Fibroblast of pulmonary artery (primary cell): ENCODE data around the gene RNU5D-1.

Source experiments
- DNase-seq: peaks from one replicate; pipeline ENCODE4 v3.0.0-alpha.2; 2010; ENCODE audit warnings: low read depth
- H3K4me3 ChIP-seq: replicated peaks from 2 replicates; pipeline ENCODE4 v1.5.1; 2011; ENCODE audit warnings: low read depth, mild to moderate bottlenecking, control low read depth, low read length, moderate library complexity
- CTCF ChIP-seq: IDR thresholded peaks from 2 replicates; pipeline ENCODE4 v1.5.1; 2011; ENCODE audit warnings: mild to moderate bottlenecking, control low read depth, low read length, inconsistent platforms; ENCODE audit errors: missing control alignments

Gene RNU5D-1

GRCh38 chr1:44689447-44689765 is 41.6 kb downstream of the RNU5D-1 start:
- TF ChIP-seq CTCF: no peak

GRCh38 chr1:44688760-44689446 is 42.1 kb downstream of the RNU5D-1 start:
- H3K4me3 ChIP-seq: no peak overlapping the region
- TF ChIP-seq CTCF: no peak
- no peak for DNase-seq

More at GRCh38 chr1:44689447-44689765, 41.6 kb downstream of the RNU5D-1 start:
- no peak for DNase-seq
- no peak overlapping the region for H3K4me3 ChIP-seq

GRCh38 chr1:44685881-44686280 is 45.1 kb downstream of the RNU5D-1 start:
- no peak for TF ChIP-seq CTCF
- DNase-seq: no peak
- H3K4me3 ChIP-seq: no peak overlapping the region

- no peak for TF ChIP-seq CTCF
- no peak overlapping the region for H3K4me3 ChIP-seq
- DNase-seq: no peak
Observed at GRCh38 chr1:44685218-44685617, 45.8 kb downstream of the RNU5D-1 start.

GRCh38 chr1:44684525-44684924 is 46.4 kb downstream of the RNU5D-1 start:
- DNase-seq: no peak
- TF ChIP-seq CTCF: no peak
- no peak overlapping the region for H3K4me3 ChIP-seq

GRCh38 chr1:44682883-44683265 is 48.1 kb downstream of the RNU5D-1 start:
- no peak overlapping the region for H3K4me3 ChIP-seq
- no peak for DNase-seq
- no peak for TF ChIP-seq CTCF
